Pancreas (tissue), 10 donors: ENCODE data around the gene SURF1. TPM values are rescaled to one million over a fixed set of nuclear protein-coding genes. Genes with fewer than 3 reads are reported as not detected.

Source experiments
- ATAC-seq, 4 donors: fragments of 200-7000 bp; cut with Tn5 transposase; one replicate each; pipeline versions ENCODE4 v1.8.0 to v1.9.1; 2020; ENCODE audit warnings: mild to moderate bottlenecking in 4 of 4, moderate library complexity in 4 of 4
- DNase-seq, 6 donors: peaks; one replicate each; pipeline ENCODE4 v3.0.0-alpha.2; 2020
- FAIRE-seq: peaks from 2 replicates; lab custom pipeline; 2012; peaks lifted over from hg19 to GRCh38; lab: Jason Lieb, UNC
- H3K27ac ChIP-seq, 4 donors: fragments of 200-600 bp; sonication (generic); 1 replicate in 3 of 4; 2 replicates in 1 of 4; pipeline versions ENCODE4 v1.5.0 to v1.8.0; 2020
- H3K27me3 ChIP-seq, 4 donors: fragments of 200-600 bp; one replicate each; pipeline ENCODE4 v1.8.0; 2021
- H3K36me3 ChIP-seq, 3 donors: fragments of 200-600 bp; sonication (generic) in 1 of 3; one replicate each; pipeline versions ENCODE4 v1.5.0 to v1.8.0; 2020 to 2021
- H3K4me1 ChIP-seq, 3 donors: fragments of 200-600 bp; one replicate each; pipeline ENCODE4 v1.8.0; 2021
- H3K4me3 ChIP-seq, 4 donors: fragments of 200-600 bp; sonication (generic) in 2 of 4; one replicate each; pipeline versions ENCODE4 v1.5.0 to v1.8.0; 2020 to 2021
- H3K9me3 ChIP-seq, 4 donors: fragments of 200-600 bp; one replicate each; pipeline ENCODE4 v1.8.0; 2021
- CTCF ChIP-seq, 4 donors: fragments of 200-600 bp; sonication (generic) in 3 of 4; IDR thresholded peaks; one replicate each; pipeline versions ENCODE4 v1.5.0 to v1.8.0; 2021; ENCODE audit warnings: antibody characterized with exemption in 4 of 4
- WGBS, 2 donors: extraction: QIAGEN DNeasy Blood & Tissue Kit; methylation state at CpG; one replicate each; pipeline ENCODE4 v1.1.7; 2013; 5-methylcytosine and 5-hydroxymethylcytosine counted together
- intact Hi-C, 3 donors: fragments of 100-400 bp; cut with DNase I; formaldehyde crosslinking; loops; one replicate each; pipeline versions ENCODE4 v1.11.1 to v1.14.2; 2022
- polyA plus RNA-seq, 2 donors: library from polyadenylated mRNA; stranded (reverse); fragments of 200-250 nt; gene quantifications; one replicate each; pipeline ENCODE4 v1.2.3, GENCODE V29; 2013
- total RNA-seq, 6 donors: library from RNA; stranded (reverse); fragmentation: NEBNext Ultra II Directional in 4 of 6; extraction: Animal tissue kit (Norgen Biotek cat#: 25700) in 4 of 6; gene quantifications; one replicate each; pipeline versions ENCODE4 v1.2.1 to v1.2.4, GENCODE V29; 2021 to 2023
- donor health status: healthy with polysubstance abuse.
- donor health status: DM: no; HTN: no; CAD: no; lungs with moderate emphysema.
- donor health status: DM: no; HTN: no; CAD: no.
- donor health status: control.
- donor health status: control.
- donor health status: Bipolar disorder and iron deficiency.
- donor health status: DM: yes; HTN: yes; CAD: no.
- donor health status: DM: no; HTN: no; CAD: no.
- donor health status: DM: no; HTN: no; CAD: no.
- donor health status: DM: yes; HTN: yes; CAD: no.

SURF1 gene
- total and polyA plus RNA-seq, 8 donors, result 33.6 to 73.9 (median 39.8) TPM

GRCh38 chr9:133304477-133305377 lies 51.6 kb downstream of the SURF1 start:
- ATAC-seq, result no peak
- 85 to 87% methylated on average over 37 to 38 of the region's 38 CpGs for WGBS, 2 donors
- Histone ChIP-seq H3K36me3 (no peaks in the 10 kb centered on the region), H3K4me1 (no peaks in the 10 kb centered on the region), H3K4me3 (no peak overlapping the region), H3K27me3 (no peaks in the 10 kb centered on the region), H3K9me3 (no peaks in the 10 kb centered on the region), H3K27ac (no peak overlapping the region)
- no peak for FAIRE-seq
- no peak for TF ChIP-seq CTCF (IDR thresholded peaks at IDR 0.05)
- intact Hi-C loops, result no loop called here
- DNase-seq, result no peak

GRCh38 chr9:133304158-133304470 lies 52.2 kb downstream of the SURF1 start:
- H3K4me1 ChIP-seq, result no peaks in the 10 kb centered on the region
- intact Hi-C loops, result no loop called here
- DNase-seq (no peak), ATAC-seq (no peak), FAIRE-seq (no peak)
- no peaks in the 10 kb centered on the region for H3K27me3 ChIP-seq
- no peaks in the 10 kb centered on the region for H3K9me3 ChIP-seq
- no peak for TF ChIP-seq CTCF (IDR thresholded peaks at IDR 0.05)
- H3K27ac ChIP-seq, result no peak overlapping the region
- H3K4me3 ChIP-seq, result no peak overlapping the region
- H3K36me3 ChIP-seq, result no peaks in the 10 kb centered on the region
- 70 to 71% methylated on average over 13 of the region's 13 CpGs for WGBS, 2 donors

- Histone ChIP-seq H3K36me3 (no peaks in the 10 kb centered on the region), H3K9me3 (no peaks in the 10 kb centered on the region), H3K4me3 (no peak overlapping the region), H3K27ac (no peak overlapping the region), H3K4me1 (no peaks in the 10 kb centered on the region), H3K27me3 (no peaks in the 10 kb centered on the region)
- no peak for TF ChIP-seq CTCF (IDR thresholded peaks at IDR 0.05)
- intact Hi-C loops, result no loop called here
- 68 to 75% methylated on average over 26 of the region's 26 CpGs for WGBS, 2 donors
- DNase-seq, result no peak
- ATAC-seq, result no peak
- no peak for FAIRE-seq
Measured at GRCh38 chr9:133303266-133304157, 52.8 kb downstream of the SURF1 start.

Other genes starting within 250 kb of the SURF1 start
- gene RALGDS, start 235.2 kb downstream of the SURF1 start, total RNA-seq, result 10 to 100 TPM; 16.1 to 31.9 (median 20.3) TPM
- gene RALGDS, start 235.2 kb downstream of the SURF1 start, polyA plus RNA-seq, result 10 to 100 TPM; 56.0 to 69.7 TPM
- 10 to 100 TPM in 1 of 6 donors, 1 to 10 TPM in 5; 1.5 to 11.9 (median 3.1) TPM for gene GBGT1, start 192.6 kb downstream of the SURF1 start, total RNA-seq
- 1 to 10 TPM; 4.5 to 4.6 TPM for gene GBGT1, start 192.6 kb downstream of the SURF1 start, polyA plus RNA-seq
- not detected for gene OBP2B, start 147.2 kb downstream of the SURF1 start, total RNA-seq
- not detected for gene OBP2B, start 147.2 kb downstream of the SURF1 start, polyA plus RNA-seq
- gene ABO, start 81.3 kb downstream of the SURF1 start, total RNA-seq, result 10 to 100 TPM in 1 of 6 donors, 1 to 10 TPM in 5; 2.1 to 10.2 (median 5.4) TPM
- gene ABO, start 81.3 kb downstream of the SURF1 start, polyA plus RNA-seq, result 1 to 10 TPM; 3.3 to 9.3 TPM
- gene SURF6, start 20.3 kb downstream of the SURF1 start, total RNA-seq, result 10 to 100 TPM in 2 of 6 donors, 1 to 10 TPM in 4; 5.8 to 13.6 (median 7.6) TPM
- 10 to 100 TPM; 17.7 to 19.8 TPM for gene SURF6, start 20.3 kb downstream of the SURF1 start, polyA plus RNA-seq
- 10 to 100 TPM in 3 of 6 donors, 1 to 10 TPM in 3; 6.2 to 14.2 (median 9.9) TPM for gene MED22, start 8.4 kb downstream of the SURF1 start, total RNA-seq
- 10 to 100 TPM; 10.1 to 14.8 TPM for gene MED22, start 8.4 kb downstream of the SURF1 start, polyA plus RNA-seq
- 1,000 to 10,000 TPM; 1,234 to 2,140 (median 1,676) TPM for gene RPL7A, start 8.3 kb downstream of the SURF1 start, total RNA-seq
- gene RPL7A, start 8.3 kb downstream of the SURF1 start, polyA plus RNA-seq, result 1,000 to 10,000 TPM; 1,900 to 1,906 TPM
- gene SURF2, start 63 bp upstream of the SURF1 start, total RNA-seq, result 10 to 100 TPM in 4 of 6 donors, 1 to 10 TPM in 2; 7.8 to 18.7 (median 11.9) TPM
- 10 to 100 TPM; 37.3 to 52.4 TPM for gene SURF2, start 63 bp upstream of the SURF1 start, polyA plus RNA-seq
- 100 to 1,000 TPM in 5 of 6 donors, 10 to 100 TPM in 1; 87.9 to 132 (median 129) TPM for gene SURF4, start 19.6 kb upstream of the SURF1 start, total RNA-seq
- gene SURF4, start 19.6 kb upstream of the SURF1 start, polyA plus RNA-seq, result 100 to 1,000 TPM in 1 of 2 donors, 10 to 100 TPM in 1; 63.1 to 106 TPM
- under 1 TPM; 0.31 to 0.94 (median 0.67) TPM for gene STKLD1, start 19.9 kb upstream of the SURF1 start, total RNA-seq
- 1 to 10 TPM; 1.8 to 3.1 TPM for gene STKLD1, start 19.9 kb upstream of the SURF1 start, polyA plus RNA-seq
- 10 to 100 TPM in 5 of 6 donors, 1 to 10 TPM in 1; 10.0 to 16.3 (median 12.5) TPM for gene REXO4, start 61.5 kb upstream of the SURF1 start, total RNA-seq
- gene REXO4, start 61.5 kb upstream of the SURF1 start, polyA plus RNA-seq, result 10 to 100 TPM; 12.8 to 13.4 TPM
- 1 to 10 TPM; 1.5 to 5.5 (median 2.9) TPM for gene ADAMTS13, start 65.9 kb upstream of the SURF1 start, total RNA-seq
- 10 to 100 TPM; 13.6 to 18.9 TPM for gene ADAMTS13, start 65.9 kb upstream of the SURF1 start, polyA plus RNA-seq
- gene CACFD1, start 103.5 kb upstream of the SURF1 start, total RNA-seq, result 10 to 100 TPM; 15.6 to 24.4 (median 17.2) TPM
- 10 to 100 TPM; 25.0 to 26.2 TPM for gene CACFD1, start 103.5 kb upstream of the SURF1 start, polyA plus RNA-seq
- gene SLC2A6, start 122.6 kb upstream of the SURF1 start, total RNA-seq, result 1 to 10 TPM; 1.1 to 6.3 (median 2.7) TPM
- 1 to 10 TPM; 5.9 to 6.7 TPM for gene SLC2A6, start 122.6 kb upstream of the SURF1 start, polyA plus RNA-seq
- not detected for gene MYMK, start 168.5 kb upstream of the SURF1 start, total RNA-seq
- not detected for gene MYMK, start 168.5 kb upstream of the SURF1 start, polyA plus RNA-seq
- 1 to 10 TPM; 1.5 to 5.5 (median 2.6) TPM for gene ADAMTSL2, start 178.2 kb upstream of the SURF1 start, total RNA-seq
- 10 to 100 TPM in 1 of 2 donors, 1 to 10 TPM in 1; 9.0 to 12.9 TPM for gene ADAMTSL2, start 178.2 kb upstream of the SURF1 start, polyA plus RNA-seq